ENCODE data around the gene PSMC2. TPM values are rescaled to one million over a fixed set of nuclear protein-coding genes. Genes with fewer than 3 reads are reported as not detected.

Gene PSMC2
- total and polyA plus RNA-seq, 2 experiments from 2014 or later = 107 to 131 TPM

- TF ChIP-seq REST (IDR thresholded peaks at IDR 0.05; ENCODE audit: unreplicated experiment) (no peak), POLR2AphosphoS5 (IDR thresholded peaks at IDR 0.05; ENCODE audit: low read depth) (no peak), ZNF114 (CRISPR knock-in tag; IDR thresholded peaks at IDR 0.05) (no peak), ETS1 (IDR thresholded peaks at IDR 0.05) (no peak), STAT1 (IDR thresholded peaks at IDR 0.05; ENCODE audit: unreplicated experiment) (no peak), CTCF (conservative IDR thresholded peaks at IDR 0.05; ENCODE audit: low read depth in 2 of 2) (no peak), EZH2phosphoT487 (IDR thresholded peaks at IDR 0.05; ENCODE audit: unreplicated experiment) (no peak), NANOG (IDR thresholded peaks at IDR 0.05; ENCODE audit: borderline replicate concordance) (no peak), EZH2 (IDR thresholded peaks at IDR 0.05; ENCODE audit: low read depth, unreplicated experiment) (no peak)
These were observed 34.6 kb downstream of the PSMC2 start (continued) for GRCh38 chr7:103382032-103382402.

GRCh38 chr7:103387242-103387641 is 39.8 kb downstream of the PSMC2 start:
- Histone ChIP-seq H3K79me2 (replicated peaks; ENCODE audit: insufficient read depth) (no peaks in the 10 kb centered on the region), H3F3A (replicated peaks; ENCODE audit: low read depth) (no peaks in the 10 kb centered on the region), H3K4me1 (ENCODE audit: insufficient read depth) (no peaks in the 10 kb centered on the region), H3K4me3 (no peak overlapping the region), H3K9me2 (ENCODE audit: insufficient read depth) (peaks cover 4% of the 10 kb centered on the region), H3K27me3 (ENCODE audit: insufficient read depth) (no peaks in the 10 kb centered on the region), H3K36me3 (ENCODE audit: insufficient read depth) (no peaks in the 10 kb centered on the region), H3K4me2 (no peak overlapping the region), H2AFZ (no peak overlapping the region), H3K27ac (ENCODE audit: low read depth) (no peak overlapping the region), H4K20me1 (replicated peaks; ENCODE audit: insufficient read depth) (no peaks in the 10 kb centered on the region)
- TF ChIP-seq EZH2phosphoT487 (IDR thresholded peaks at IDR 0.05; ENCODE audit: unreplicated experiment) (no peak), CTCF (conservative IDR thresholded peaks at IDR 0.05; ENCODE audit: low read depth in 2 of 2) (no peak), ZNF114 (CRISPR knock-in tag; IDR thresholded peaks at IDR 0.05) (no peak), JUNB (IDR thresholded peaks at IDR 0.05; ENCODE audit: unreplicated experiment) (no peak)
- H3K27ac Mint-ChIP-seq = no peak overlapping the region
- no peaks in the 10 kb centered on the region for H3K9me3 Mint-ChIP-seq
- DNase-seq (ENCODE audit: low spot score) = no peak
- H3K36me3 Mint-ChIP-seq (ENCODE audit: low read depth) = no peaks in the 10 kb centered on the region
- H3K4me1 Mint-ChIP-seq = no peaks in the 10 kb centered on the region
- no peak for ATAC-seq
- no peak overlapping the region for H3K4me3 Mint-ChIP-seq
- H3K27me3 Mint-ChIP-seq (ENCODE audit: insufficient read depth, low read depth, poor library complexity) = no peaks in the 10 kb centered on the region

Data from GM23338 (cell line).